ENCODE data around the gene SWT1.

DNA sequence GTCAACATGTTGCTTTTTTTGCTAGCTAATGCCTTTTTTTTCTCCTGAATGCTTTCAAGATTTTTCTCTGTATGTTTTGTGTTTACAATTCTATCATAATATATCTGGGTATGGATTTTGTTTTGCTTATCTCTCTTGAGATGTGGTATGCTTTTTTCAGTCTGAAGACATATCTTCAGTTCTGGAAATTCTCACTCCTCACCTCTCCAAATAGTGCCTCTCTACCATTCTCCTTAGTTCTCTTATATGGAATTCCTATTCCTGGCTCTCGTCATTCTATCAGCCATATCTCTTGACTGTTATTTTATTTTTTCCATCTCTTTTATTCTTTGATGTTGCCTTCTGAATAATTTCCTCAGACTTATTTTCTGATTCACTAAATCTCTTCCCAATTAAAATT lies 101.7 kb downstream of the SWT1 start:
- TF ChIP-seq, protein P1, sequence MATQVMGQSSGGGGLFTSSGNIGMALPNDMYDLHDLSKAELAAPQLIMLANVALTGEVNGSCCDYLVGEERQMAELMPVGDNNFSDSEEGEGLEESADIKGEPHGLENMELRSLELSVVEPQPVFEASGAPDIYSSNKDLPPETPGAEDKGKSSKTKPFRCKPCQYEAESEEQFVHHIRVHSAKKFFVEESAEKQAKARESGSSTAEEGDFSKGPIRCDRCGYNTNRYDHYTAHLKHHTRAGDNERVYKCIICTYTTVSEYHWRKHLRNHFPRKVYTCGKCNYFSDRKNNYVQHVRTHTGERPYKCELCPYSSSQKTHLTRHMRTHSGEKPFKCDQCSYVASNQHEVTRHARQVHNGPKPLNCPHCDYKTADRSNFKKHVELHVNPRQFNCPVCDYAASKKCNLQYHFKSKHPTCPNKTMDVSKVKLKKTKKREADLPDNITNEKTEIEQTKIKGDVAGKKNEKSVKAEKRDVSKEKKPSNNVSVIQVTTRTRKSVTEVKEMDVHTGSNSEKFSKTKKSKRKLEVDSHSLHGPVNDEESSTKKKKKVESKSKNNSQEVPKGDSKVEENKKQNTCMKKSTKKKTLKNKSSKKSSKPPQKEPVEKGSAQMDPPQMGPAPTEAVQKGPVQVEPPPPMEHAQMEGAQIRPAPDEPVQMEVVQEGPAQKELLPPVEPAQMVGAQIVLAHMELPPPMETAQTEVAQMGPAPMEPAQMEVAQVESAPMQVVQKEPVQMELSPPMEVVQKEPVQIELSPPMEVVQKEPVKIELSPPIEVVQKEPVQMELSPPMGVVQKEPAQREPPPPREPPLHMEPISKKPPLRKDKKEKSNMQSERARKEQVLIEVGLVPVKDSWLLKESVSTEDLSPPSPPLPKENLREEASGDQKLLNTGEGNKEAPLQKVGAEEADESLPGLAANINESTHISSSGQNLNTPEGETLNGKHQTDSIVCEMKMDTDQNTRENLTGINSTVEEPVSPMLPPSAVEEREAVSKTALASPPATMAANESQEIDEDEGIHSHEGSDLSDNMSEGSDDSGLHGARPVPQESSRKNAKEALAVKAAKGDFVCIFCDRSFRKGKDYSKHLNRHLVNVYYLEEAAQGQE (IDR thresholded peaks at IDR 0.05; ENCODE audit: insufficient read depth in 1 of 2, low read depth in 2 of 2, low read length in 2 of 2) = no peak
- TF ChIP-seq POLR2AphosphoS5 (IDR thresholded peaks at IDR 0.05; ENCODE audit: low read depth, low read length) (no peak), SIN3A (IDR thresholded peaks at IDR 0.05; ENCODE audit: borderline replicate concordance, insufficient read depth, low read length) (no peak), FOXP2 (optimal IDR thresholded peaks at IDR 0.05; ENCODE audit: borderline replicate concordance, extremely low read depth, extremely low read length, insufficient read depth) (no peak), TAF1 (IDR thresholded peaks at IDR 0.05; ENCODE audit: borderline replicate concordance, insufficient read depth, low read length) (no peak)

Data from PFSK-1 (cell line).